AG10803 (cell line): Measurements from ENCODE around the gene KCNV2.

ENCODE experiments used
- DNase-seq: peaks from one replicate; pipeline ENCODE4 v3.0.0; 2010; ENCODE audit warnings: low read depth
- H3K4me3 ChIP-seq: 2 replicates; pipeline ENCODE4 v1.5.1; 2011; ENCODE audit warnings: mild to moderate bottlenecking, low read length, control low read depth
- CTCF ChIP-seq: conservative IDR thresholded peaks from 2 replicates; pipeline ENCODE4 v1.5.1; 2011; ENCODE audit warnings: mild to moderate bottlenecking, low read length, control low read depth, inconsistent platforms

The KCNV2 gene

DNA sequence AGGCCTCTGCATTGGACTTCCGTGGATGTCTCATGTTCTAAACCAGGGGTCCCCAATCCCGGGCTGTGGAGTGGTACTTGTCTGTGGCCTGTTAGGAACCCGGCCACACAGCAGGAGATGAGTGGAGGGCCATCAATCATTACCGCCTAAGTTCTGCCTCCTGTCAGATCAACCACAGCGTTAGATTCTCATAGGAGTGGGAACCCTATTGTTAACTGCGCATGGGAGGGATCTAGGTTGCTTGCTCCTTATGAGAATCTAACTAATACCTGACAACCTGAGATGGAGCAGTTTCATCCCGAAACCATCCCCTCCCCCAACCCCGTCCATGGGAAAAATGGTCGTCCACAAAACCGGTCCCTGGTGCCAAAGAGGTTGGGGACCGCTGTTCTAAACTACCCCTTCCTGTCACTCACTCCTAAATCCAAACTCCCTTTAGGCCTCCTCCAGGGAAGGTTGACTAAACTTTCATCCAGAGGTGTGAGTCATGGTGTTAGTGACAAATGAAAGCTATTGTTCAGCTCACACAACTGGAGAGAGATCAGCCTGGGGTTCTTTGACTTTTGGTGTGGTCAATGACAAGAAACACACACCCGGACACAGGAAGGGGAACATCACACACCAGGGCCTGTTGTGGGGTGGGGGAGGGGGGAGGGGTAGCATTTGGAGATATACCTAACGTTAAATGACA, 9.5 kb downstream of the KCNV2 start:
- no peak overlapping the region for H3K4me3 ChIP-seq
- peak; percentile 21 for DNase-seq
- no peak for TF ChIP-seq CTCF

GRCh38 chr9:2727374-2727773, 10.1 kb downstream of the KCNV2 start:
- DNase-seq: no peak
- no peak overlapping the region for H3K4me3 ChIP-seq
- no peak for TF ChIP-seq CTCF

- peak; percentile 77 for DNase-seq
- TF ChIP-seq CTCF: peak; percentile 82
Observed at GRCh38 chr9:2727966-2728613, 10.8 kb downstream of the KCNV2 start.

DNA sequence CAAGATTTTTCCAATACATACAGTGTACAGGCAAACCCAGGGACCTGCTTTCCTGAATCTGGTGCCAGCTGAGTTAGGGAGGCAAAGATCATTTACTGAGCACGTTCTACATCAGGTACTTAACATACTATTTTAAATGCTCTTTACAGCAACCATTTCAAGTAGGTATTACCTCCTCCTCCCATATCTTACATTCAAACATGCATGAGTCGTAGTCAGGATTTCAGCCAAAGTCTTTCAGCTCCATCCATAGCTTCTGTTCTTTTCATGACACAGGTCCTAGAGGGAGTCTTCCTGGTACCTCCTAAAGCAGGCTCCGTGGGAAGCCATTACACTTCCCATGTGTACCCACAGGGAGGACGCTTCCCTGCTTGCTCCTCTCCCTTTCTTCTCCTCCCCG, 11.7 kb downstream of the KCNV2 start:
- no peak for TF ChIP-seq CTCF
- H3K4me3 ChIP-seq: no peak overlapping the region
- peak; percentile 45 for DNase-seq

More at GRCh38 chr9:2727966-2728613, 10.8 kb downstream of the KCNV2 start:
- no peak overlapping the region for H3K4me3 ChIP-seq

DNA sequence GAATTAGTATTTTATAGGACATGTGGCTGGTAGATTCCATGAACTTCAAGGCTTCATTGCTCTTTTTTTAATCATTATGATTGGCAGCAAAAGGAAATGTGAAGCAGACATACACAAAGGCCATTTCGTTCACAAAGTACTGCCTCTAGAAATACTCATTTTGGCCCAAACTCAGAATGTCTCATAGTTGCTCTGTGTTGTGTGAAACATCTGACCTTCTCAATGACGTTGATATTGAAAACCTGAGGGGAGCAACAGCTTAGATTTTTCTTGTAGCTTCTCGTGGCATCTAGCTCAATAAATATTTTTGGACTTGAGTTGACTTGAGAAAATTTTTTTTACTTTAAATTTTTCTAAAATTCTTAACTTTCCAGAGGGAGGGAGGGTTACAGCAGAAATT, 12.4 kb downstream of the KCNV2 start:
- peak; percentile 38 for DNase-seq
- no peak for TF ChIP-seq CTCF

GRCh38 chr9:2730971-2731370, 13.7 kb downstream of the KCNV2 start:
- no peak overlapping the region for H3K4me3 ChIP-seq
- no peak for TF ChIP-seq CTCF
- DNase-seq: no peak

More for the DNA sequence above, 12.4 kb downstream of the KCNV2 start:
- H3K4me3 ChIP-seq: no peak overlapping the region

DNA sequence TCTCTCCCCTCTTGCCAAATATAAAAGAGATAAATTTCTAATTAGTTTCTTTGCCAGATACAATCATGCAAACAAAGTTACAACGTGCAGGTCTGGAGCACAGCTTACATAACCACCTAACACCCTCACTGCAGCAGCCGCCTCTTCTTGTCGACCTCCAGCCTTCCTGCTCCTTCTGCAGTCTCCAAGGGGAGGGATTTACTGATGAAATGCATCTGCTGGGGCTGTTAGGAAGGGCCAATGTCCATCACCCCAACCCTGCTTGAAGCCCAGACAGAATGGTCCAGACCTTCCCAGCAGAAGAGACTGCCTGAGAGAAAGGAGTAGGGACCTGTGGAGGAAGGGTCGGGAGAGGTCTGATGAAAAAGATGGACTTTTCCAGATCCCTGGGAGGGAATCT, 15.2 kb downstream of the KCNV2 start:
- DNase-seq: no peak
- H3K4me3 ChIP-seq: no peak overlapping the region
- no peak for TF ChIP-seq CTCF
